Myocyte (in vitro differentiated cells): Measurements from ENCODE around the gene GIGYF2. TPM values are rescaled to one million over a fixed set of nuclear protein-coding genes. Genes with fewer than 3 reads are reported as not detected.

Experiments
- DNase-seq: peaks from one replicate; pipeline ENCODE4 v3.0.0-alpha.2; 2012; ENCODE audit warnings: low read depth
- total RNA-seq: library from RNA; depleted of rRNA; stranded (reverse); fragments of >200 nt; gene quantifications from 2 replicates; pipeline ENCODE4 v1.2.3, GENCODE V29; 2014

Gene GIGYF2
- total RNA-seq, 1 donor from 2014 or later, result 67.8 TPM

DNA sequence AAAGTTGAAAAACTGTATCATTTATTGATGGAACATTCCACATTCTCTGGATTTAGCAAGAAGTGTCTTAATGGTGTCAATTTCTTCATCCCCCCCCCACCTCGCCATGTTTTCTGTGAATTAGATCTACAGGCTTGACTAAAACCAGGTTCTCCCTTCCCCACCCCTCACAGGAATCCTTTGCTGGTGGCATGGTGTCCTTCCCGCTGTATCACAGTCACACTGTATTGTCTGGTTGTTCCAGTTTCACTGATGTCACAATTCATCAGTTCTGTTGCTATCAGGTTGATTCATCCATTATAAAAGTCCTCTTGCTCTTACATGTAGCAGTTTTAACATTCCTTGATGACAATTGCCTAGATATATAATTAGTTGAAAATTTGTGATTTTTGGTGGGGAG, 166.9 kb downstream of the GIGYF2 start:
- DNase-seq, result no peak

DNA sequence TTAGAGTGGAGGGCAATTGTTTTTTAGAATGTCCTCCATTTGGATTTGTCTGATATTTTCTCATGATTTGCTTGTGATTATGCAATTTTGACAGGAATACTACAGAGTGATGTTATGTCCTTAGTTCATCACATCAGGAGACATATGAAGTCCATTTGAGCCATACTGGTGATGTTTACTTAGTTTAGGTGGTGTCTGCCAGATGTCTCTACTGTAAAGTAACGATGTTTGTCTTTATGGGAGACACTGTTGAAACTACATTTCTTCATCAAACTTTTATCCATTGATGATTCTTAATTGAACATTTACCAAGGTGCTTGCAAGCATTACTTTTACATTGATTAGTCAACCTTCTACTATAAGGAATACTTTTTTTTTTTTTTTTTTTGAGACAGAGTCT, 168.0 kb downstream of the GIGYF2 start:
- DNase-seq, result no peak

DNA sequence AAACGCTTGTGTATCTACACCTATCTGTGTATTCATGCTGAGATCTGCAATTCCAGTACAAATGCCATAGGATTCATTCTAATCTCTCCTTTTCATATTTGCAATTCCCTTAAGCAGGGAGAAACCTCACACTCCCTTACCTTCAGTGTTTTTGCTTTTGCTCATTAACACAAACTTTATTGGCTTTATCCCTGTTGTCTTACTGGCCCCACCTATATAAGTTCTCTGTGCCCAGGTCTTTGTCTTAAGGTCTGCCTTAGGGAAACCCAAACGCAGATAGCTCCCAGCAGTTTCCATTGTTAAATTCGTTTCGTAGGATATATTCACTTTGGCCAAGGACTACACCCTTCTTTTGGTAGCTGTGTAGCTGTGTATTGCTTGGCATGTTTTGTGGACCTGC, 169.0 kb downstream of the GIGYF2 start:
- no peak for DNase-seq

DNA sequence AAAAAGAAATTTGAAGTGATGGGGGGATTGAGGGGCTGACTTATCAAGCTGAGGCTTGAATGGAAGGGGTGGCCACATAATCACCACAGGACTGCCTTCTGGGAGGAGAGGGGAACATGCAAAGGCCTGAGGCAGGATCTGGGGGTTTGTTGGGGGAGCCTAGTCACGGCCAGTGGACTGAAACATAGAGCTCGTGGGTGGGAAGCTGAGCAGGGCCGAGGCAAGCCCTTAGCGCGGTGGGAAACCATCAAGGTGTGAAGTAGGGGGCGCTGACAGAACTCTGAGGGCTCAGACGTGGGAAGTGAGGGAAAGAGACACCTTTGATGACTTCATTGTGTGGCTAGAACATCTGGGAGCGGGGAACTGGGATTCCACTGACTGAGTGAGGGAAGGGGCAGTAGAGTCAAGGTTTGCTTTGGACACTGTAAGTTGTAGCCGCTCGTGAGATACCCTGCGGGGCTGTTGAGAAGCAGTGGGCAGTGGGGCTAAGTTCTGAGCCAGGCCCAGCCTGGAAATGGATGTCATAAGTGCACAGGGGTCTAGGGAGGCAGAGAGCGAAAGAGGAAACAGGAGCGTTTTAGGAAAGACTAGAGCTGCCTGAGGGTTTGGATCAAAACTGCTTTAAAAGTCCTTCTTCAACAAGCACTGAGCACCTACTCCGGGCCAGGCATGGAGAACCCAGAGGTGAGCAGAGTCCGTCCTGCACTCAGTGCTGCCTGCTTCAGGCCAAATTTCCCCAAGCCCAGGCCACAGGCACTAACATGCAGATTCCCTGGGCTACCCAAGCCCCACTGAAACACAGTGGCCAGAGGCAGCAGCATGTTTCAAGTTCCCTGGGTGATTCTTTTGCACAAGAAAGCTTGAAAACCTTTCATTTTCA, 172.2 kb downstream of the GIGYF2 start:
- no peak for DNase-seq

DNA sequence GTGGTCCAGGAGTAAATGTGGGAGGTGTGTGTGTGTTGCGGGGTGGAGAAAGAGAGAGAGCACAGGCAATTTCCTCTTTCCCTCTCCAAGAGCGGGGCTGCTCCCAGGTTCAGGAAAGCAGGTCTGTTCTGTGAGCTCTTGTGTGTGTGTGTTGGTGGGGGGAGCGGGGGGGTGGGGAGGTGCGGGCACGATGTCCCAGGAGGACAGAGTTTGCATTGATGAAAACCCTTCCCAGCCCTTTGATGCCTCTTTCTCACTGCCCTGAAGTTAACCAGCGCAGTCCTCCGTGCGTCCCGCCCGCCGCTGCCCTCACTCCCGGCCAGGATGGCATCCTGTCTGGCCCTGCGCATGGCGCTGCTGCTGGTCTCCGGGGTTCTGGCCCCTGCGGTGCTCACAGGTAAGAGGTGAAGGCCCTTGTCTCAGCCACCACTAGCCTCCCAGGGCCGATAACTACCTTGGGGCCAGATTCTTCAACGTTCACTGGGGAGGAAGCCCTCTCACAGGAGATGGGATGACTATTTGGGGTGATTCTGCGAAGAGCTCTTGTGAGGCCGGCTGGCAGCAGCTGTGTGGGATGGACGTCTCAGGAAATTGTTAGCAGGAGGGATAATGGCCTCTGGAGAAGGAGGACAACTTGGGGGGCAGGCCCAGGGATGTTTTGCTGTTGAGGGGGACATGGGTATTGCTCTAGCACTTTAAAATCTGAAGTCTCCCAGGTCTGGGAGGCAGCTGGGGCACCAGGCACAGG, 173.1 kb downstream of the GIGYF2 start, which contains the start of gene SNORC:
Gene SNORC, plus strand, starts transcription at position 247 of the 748 bp plus-strand sequence. Its CDS starts 78 bp downstream, at position 325.
- DNase-seq, result no peak

DNA sequence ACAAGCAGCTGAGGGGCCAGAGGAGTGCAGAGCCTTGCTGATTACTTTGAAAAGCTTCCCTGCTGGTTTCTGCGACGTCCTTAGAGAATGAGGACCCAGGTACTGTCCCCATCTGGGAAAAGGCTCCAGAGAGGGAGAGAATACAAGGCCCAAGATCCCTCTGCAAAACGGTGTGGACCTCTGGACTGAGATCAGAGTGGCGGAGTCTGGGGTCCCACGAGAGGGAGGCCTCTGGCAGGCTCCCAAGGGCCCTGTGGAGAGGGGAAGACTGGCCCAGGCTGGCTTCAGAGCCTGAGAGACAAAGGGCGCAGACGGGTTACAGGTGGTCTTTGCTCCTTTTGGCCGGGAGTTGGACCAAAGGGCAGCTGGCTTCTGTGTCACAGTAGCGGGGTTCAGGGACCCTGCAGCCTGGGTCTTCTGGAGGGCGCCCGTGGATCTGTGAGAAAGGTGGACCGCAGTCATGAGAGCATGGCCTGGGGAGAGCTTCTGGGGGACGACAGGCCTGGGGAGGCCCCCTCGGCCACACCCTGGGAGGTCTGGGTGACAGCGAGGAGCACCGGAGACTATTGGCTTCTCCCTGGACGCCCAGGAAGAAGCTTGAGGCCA, 173.7 kb downstream of the GIGYF2 start:
- no peak for DNase-seq

DNA sequence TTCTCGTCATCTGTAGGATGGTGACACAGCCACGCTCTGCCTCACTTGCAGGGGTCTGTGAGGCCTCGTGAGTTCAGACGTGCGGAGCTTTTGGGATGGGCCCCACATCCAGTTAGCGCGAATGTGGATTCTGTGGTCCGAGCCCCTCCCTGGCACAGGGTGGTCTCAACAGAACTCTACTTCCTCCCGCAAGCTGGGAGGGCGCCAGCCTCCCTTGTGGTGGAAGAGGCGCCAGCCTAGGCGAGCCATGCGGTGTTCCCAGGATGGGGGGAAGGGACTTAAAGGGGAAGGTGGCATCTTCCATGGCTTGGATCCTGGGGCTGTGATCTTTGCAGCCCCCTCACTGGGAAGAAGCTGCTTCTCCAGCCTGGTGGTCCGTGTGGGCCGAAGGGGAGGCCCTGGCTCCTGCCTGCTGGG, 174.3 kb downstream of the GIGYF2 start:
- no peak for DNase-seq

DNA sequence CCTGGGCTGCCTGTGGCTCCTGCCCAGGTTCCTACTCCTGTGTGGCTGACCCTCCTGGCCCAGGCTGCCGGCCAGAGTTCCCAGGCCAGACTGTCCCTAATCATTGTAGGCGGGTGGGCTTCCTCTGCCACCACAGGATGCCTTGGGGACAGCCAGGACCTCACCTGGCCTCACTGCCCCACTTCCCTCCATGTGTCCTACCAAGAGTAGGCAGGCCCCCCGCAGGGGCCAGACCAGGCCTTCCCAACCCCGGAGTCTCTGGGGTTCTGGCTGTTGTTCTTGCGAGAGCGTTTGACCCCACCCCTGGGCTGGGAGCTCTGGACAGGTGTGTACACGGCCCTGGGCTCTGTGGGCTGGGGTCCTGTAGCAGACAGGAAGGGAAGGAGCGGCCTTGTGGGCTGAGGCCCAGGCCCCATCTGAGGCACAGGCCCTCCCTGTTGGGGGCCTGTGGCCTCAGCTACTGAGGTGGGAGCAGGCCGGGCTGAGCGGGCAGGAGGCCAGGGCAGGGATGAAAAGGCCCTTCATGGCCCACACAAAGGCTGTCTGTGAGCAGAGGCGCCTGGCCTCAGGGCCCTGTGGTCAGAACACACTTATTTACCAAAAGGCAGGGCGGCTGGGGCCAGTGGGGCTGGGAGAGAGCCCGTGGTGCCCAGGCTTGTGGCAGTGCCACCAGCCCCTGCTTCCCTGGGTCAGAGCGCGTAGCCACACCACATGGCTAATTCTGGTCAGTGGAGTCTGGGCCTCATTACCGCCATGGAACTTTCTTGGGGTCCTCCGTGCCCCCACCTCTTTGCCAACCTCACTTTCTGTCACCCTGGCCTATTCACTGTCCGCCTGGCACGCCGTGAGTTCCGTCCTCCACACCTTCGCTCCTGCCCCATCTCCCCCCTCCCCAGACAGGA, 175.0 kb downstream of the GIGYF2 start:
- DNase-seq, result no peak

DNA sequence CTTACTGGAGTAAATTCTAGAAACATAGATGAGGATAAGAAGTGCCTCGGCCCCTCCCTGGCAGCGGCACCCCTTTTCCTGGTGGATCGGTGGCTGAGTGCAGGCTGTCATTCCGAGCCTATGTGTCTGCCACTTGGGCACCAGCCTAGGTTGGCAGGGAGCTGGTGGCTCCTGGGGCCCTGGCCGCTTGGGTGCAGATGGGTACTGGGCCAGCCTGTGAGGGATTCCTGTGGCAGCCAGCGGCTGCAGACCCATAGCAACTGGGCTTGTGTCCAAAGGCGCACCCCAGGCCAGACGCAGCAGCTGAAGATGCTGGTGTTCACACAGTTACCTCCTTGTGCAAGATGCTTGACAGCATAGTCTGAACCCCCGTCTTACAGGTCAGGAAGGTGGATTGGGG, 175.7 kb downstream of the GIGYF2 start:
- DNase-seq, result peak; percentile 24

DNA sequence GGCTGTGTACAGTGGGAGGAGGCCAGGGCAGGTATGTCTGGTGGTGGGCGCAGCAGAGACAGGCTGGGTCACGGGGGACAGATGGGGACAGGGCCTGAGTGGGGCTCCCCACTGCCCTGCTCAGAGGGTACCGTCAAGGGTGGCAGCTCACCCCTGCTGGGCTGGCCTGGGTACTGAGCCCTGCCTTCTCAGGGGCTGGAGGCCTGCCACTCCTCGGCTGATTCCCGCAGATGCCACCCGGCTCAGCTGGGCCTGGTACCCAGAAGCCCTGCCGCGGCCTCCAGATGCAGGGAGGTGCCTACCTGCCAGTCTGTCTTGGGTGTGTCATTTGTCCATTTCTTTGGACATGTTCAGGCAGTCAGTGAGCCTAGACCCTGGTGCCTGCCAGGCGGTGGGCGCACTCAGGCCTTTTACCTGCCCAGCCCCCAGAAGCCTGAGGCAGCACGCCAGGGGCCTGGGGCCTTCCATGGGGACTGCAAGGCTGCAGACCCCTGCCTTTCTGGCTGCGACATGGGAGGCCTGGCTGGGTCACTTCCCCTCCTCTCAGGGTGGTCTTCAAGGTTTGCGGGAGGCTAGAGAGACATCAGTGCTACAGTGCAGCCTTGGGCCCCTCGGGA, 176.3 kb downstream of the GIGYF2 start:
- DNase-seq, result no peak

DNA sequence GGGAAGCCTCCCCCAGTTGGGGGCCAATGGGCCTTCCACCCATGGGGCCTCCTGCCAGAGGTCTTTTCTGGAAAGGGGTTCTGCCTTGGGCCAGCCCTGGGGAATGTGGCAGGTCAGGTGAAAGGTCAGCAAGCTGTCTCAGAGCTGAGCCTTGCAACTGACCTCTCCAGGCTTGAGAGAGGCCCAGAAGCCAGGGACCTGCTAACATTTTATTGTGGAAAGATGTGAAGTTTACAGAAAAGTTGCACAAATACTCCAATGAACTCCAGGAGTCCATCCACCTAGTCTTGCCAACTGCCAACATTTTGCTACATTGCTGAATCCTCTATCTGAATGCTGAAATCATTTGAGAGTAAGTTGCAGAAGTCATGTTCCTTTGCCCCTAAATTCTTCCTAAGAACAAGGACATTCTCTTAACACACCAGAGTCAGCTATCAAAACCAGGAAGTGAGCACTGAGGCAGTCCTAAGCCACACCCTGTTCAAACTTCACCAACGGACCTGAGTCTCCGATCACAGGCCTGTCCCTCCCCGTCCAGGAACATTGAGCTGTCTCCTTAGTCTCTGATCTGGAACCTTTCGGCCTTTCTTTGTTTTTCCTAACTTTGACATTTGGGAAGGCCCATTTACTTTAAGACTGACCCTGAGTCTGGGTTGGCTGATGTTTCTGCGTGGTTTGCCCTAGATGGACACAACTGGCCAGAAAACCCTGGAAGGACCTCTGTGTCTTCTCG, 176.9 kb downstream of the GIGYF2 start:
- no peak for DNase-seq

DNA sequence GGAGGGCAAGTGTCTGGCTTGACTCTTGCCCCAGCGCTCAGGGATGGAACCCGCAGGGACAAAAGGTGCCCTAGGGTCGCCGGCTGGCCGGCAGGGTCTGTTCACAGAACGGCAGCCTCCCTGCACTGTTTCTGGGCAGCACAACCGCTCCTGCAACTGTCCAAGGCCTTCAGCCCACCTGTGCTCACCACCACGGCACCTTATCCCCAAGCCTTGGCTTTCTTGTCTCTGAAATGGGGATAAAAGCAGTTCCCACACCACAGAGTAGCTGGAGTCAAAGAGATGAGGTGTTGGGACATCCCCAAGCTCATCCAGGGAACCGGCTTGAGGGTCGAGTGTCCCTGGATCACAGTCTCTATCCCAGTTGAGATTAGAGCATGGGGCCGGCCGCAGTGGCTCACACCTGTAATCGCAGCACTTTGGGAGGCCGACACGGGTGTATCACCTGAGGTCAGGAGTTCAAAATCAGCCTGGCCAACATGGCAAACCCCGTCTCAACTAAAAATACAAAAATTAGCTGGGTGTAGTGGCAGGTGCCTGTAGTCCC, 177.6 kb downstream of the GIGYF2 start:
- DNase-seq, result no peak

DNA sequence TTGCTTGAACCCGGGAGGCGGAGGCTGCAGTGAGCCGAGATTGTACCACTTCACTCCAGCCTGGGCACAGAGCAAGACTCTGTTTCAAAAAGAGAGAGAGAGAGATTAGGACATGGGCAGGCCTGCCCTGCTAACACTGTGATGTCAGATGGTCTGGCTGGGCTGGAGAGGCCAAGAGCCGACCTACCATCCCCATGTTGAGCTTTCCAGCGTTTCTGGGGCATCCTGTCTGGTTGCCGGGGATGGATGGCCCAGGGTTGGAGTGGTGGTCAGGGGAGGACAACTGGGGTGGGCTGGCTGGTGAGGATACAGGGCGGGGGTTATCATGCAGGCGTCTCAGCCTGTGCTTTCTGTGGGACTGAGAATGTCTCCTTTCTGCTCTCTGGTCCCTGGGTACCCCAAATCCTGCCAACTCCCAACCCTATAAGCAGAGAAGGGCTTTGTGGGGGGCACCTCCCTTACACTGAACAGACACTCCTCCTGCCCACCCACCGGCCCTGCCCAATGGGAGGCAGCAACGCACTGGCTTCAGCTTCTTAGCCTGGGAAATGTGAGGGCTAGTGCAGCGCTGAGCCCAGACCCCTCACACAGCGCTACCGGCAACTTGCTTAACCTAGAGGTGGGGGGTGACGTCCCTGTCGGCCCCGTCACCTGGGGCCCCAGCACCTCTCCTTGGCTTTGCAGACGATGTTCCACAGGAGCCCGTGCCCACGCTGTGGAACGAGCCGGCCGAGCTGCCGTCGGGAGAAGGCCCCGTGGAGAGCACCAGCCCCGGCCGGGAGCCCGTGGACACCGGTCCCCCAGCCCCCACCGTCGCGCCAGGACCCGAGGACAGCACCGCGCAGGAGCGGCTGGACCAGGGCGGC, 178.4 kb downstream of the GIGYF2 start:
- DNase-seq, result no peak

DNA sequence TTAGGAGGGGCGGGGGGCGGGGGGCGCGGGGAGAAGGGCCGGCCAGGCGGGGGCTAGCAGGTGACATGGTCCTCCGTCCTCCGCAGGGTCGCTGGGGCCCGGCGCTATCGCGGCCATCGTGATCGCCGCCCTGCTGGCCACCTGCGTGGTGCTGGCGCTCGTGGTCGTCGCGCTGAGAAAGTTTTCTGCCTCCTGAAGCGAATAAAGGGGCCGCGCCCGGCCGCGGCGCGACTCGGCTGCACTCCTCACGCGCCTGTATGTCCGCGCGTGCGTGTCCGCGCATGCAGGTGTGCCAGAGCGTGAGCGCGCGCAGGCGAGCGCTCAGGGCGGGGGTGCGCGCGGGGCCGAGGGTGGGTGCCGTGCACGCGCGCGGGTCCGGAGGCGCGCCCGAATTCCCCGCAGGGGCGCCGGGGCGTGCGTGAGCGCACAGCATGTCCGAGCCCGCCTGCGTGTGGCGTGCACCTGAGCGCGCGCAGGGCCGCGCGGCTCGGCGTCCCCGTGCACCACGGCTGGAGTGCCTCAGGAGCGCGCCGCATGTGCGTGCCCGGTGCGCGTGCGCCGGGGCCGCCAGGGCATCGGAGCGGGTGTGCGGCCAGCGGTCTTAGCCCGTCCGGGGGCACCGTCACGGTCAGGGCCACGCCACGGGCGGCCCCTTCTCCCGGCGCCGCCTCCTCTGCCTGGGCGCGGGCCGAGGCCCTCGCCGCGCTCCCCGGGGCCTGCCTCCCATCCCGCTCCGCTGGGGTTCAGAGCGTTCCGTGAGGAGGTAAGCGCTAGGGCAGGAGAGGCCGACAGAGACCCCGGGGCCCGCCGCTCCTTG, 179.2 kb downstream of the GIGYF2 start:
- no peak for DNase-seq

DNA sequence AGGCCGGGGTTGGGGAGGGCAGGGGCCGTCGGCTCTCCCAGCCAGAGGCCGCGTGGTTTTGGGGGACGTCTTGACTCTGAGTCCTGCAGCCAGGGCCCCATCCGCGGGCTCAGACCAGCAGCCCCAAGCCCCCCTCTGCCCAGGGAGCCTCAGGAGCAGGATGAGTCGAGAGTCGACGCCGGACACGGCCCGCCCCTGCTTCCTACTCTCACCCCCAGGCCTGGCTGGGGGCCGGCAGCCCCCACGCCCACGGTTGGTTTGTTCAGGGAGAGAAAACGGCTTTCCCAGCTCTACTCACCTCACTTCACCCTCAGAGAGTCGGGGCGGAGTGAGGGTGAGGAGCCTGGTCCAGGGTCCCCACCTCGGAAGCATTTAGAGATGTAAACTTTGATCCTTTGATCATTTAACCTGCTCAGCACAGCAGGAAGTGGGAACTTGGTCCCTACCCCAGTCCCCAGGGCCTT, 179.9 kb downstream of the GIGYF2 start:
- no peak for DNase-seq

DNA sequence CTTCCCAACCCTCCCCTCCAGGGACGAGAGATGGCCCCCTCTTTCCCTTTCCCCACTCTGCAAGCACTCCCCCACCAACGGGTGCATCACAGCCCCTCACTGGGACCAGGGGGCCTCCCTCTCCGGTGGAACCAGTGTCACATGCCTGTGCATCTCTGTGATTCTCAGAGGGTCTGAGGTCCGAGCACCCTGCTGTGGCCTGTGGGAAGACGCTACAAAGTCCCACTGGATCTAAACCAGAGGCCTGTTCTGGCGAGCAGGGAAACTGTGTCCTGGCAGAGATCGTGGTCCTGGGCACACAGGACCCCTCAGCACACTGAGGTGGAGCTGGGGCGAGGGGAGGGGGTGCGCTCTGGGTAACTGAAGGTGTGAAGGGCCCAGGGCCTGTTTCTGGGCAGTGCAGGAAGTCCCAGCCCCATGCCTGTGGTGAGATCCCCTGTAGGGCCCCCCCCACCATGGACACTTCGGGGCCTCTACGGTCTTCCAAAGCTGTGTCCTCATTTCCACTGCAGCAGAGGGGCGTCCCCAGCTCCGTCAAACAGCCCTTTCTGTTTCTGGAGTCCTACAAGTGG, 180.9 kb downstream of the GIGYF2 start:
- DNase-seq, result no peak
